GM18511 (cell line): ENCODE results near the gene CAMTA1.
"Not testable (repeated sequence)": the region's sequence is repeated elsewhere in the genome, so short reads cannot be mapped to it uniquely, and the experiment has no call there.

Experiments
- ATAC-seq: cut with Tn5 transposase; IDR thresholded peaks from one replicate; pipeline ENCODE4 v1.9.1; 2021; ENCODE audit warnings: mild to moderate bottlenecking, moderate library complexity; ENCODE audit not compliant: unreplicated experiment

The CAMTA1 gene, protein sequence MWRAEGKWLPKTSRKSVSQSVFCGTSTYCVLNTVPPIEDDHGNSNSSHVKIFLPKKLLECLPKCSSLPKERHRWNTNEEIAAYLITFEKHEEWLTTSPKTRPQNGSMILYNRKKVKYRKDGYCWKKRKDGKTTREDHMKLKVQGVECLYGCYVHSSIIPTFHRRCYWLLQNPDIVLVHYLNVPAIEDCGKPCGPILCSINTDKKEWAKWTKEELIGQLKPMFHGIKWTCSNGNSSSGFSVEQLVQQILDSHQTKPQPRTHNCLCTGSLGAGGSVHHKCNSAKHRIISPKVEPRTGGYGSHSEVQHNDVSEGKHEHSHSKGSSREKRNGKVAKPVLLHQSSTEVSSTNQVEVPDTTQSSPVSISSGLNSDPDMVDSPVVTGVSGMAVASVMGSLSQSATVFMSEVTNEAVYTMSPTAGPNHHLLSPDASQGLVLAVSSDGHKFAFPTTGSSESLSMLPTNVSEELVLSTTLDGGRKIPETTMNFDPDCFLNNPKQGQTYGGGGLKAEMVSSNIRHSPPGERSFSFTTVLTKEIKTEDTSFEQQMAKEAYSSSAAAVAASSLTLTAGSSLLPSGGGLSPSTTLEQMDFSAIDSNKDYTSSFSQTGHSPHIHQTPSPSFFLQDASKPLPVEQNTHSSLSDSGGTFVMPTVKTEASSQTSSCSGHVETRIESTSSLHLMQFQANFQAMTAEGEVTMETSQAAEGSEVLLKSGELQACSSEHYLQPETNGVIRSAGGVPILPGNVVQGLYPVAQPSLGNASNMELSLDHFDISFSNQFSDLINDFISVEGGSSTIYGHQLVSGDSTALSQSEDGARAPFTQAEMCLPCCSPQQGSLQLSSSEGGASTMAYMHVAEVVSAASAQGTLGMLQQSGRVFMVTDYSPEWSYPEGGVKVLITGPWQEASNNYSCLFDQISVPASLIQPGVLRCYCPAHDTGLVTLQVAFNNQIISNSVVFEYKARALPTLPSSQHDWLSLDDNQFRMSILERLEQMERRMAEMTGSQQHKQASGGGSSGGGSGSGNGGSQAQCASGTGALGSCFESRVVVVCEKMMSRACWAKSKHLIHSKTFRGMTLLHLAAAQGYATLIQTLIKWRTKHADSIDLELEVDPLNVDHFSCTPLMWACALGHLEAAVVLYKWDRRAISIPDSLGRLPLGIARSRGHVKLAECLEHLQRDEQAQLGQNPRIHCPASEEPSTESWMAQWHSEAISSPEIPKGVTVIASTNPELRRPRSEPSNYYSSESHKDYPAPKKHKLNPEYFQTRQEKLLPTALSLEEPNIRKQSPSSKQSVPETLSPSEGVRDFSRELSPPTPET (N-terminal part only)

GRCh38 chr1:6785318-6785727 is at the start of gene CAMTA1:
TSS of gene CAMTA1 (plus strand) at chr1:6785454. CDS start at chr1:6785531, 77 bp downstream.
- ATAC-seq = peak; percentile 76

GRCh38 chr1:6738987-6739676 is 46.1 kb upstream of the CAMTA1 start:
- no peak for ATAC-seq

DNA sequence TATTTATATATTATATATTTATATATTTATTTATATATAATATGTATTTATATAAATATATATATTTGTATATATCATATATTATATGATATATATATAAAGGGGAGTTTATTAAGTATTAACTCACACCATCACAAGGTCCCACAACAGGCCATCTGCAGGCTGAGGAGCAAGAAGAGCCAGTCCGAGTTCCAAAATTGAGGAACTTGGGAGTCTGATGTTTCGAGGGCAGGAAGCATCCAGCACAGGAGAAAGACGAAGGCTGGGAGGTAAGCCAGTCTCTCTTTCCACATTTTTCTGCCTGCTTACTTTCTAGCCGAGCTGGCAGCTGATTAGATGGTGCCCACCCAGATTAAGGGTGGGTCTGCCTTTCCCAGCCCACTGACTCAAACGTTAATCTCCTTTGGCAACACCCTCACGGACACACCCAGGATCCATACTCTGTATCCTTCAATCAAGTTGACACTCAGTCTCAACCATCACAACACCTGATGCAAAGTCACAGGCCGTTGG is 42.5 kb upstream of the CAMTA1 start:
- ATAC-seq = not testable (repeated sequence)

GRCh38 chr1:6743189-6744101 is 41.8 kb upstream of the CAMTA1 start:
- peak; percentile 59 for ATAC-seq

DNA sequence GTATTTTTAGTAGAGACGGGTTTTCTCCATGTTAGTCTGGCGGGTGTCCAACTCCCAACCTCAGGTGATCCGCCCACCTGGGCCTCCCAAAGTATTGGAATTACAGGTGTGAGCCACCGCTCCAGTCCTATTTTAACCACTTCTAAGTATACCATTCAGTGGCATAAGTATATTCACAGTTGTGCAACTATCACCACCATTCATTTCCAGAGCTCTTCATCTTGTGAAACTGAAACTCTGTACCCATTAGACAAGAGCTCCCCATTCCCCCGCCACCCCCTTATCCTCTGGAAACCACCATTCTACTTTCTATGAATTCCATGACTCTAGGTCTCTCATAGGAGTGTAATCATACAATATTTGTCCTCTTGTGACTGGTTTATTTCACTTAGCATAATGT is 40.2 kb upstream of the CAMTA1 start:
- ATAC-seq = no peak

DNA sequence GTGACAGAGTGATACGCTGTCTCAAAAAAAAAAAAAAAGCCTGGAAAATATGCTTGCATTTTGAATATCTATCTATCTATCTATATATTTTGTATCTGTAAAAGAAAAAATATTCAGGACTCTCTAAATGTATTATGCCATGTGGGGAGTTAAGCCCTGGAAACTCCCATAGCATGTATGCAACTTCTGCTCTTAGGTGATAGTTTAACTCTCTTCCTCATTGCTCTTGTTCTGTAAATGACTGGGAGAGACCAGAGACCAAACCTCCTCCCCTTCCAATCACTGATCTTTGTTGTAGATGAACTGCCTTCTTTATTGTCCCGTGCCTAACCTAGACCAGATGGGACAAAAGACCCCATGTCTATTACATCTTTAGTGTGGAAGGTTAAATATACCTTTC is 37.6 kb upstream of the CAMTA1 start:
- ATAC-seq = no peak

- ATAC-seq = no peak
Observed at GRCh38 chr1:6750490-6750889, 34.8 kb upstream of the CAMTA1 start.

- no peak for ATAC-seq
Observed at GRCh38 chr1:6753320-6754140, 31.7 kb upstream of the CAMTA1 start.

DNA sequence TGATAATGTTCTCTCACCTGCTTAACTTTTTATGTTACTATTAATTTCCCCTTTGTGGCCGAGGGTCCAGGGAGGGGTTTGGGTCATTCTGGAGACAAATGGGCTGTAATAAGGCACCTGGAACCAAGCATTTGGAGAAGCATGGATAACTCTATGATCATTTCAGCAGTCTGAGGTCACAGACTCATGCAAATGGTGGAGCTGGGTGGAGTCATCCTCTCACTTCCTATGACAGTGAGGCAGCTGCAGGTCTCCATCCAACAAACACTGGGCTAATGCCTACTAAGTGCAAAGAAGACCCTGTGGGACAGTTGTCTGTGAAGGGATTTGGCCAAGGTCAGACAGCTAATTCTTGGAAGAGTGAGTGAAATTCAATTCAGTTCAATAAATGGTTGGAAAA is 28.8 kb upstream of the CAMTA1 start:
- ATAC-seq = no peak

GRCh38 chr1:6757719-6758435 is 27.4 kb upstream of the CAMTA1 start:
- ATAC-seq = no peak

- no peak for ATAC-seq
Observed at GRCh38 chr1:6761196-6761737, 24.0 kb upstream of the CAMTA1 start.

GRCh38 chr1:6762060-6762459 is 23.2 kb upstream of the CAMTA1 start:
- ATAC-seq = no peak

DNA sequence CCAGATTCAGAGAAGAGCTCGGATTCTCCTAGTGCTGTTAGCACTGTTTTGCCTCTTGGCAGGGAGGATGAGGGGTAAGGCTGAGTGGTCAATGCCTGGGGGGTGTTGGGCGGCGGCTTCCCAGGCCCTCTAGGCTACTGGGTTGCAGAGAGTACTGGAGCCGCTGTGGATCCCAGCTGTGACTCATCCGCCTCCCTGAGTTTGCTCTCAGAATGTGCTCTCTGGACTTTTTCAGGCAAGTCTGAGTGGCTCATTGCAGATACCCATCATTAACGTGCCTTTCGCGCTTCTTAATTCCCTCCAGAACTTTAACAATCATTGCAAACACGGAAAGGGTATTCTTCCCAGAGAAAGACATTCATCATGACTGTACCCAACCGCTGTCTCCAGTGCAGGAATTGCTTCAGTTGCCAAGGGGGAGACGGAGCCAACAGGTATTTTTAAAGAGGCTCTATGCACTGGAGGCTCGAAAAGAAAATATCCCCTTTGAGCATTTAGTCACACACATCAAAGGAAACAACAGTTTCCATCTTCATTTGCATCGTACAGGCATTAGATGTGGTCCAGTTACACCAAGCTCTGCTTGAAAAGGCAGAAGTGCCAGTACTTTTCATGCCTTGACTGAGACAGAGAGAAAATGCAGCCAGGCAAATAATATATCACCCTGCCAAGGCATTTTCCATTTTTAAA is 14.4 kb upstream of the CAMTA1 start:
- ATAC-seq = no peak

- ATAC-seq = no peak
Observed at GRCh38 chr1:6771441-6771769, 13.8 kb upstream of the CAMTA1 start.

- no peak for ATAC-seq
Observed at GRCh38 chr1:6774381-6774780, 10.9 kb upstream of the CAMTA1 start.

- no peak for ATAC-seq
Observed at GRCh38 chr1:6775261-6776043, 9.8 kb upstream of the CAMTA1 start.
